Measurements from ENCODE around the gene PAEP.

The PAEP gene

GRCh38 chr9:135586601-135587109 lies 25.1 kb downstream of the PAEP start:
- Histone ChIP-seq H3K4me3 (ENCODE audit: low read depth in 1 of 2, low read length in 1 of 2) (no peak overlapping the region), H3K4me1 (ENCODE audit: control insufficient read depth in 1 of 2, insufficient read depth in 1 of 2, low read depth in 1 of 2, low read length in 1 of 2) (no peaks in the 10 kb centered on the region), H3K36me3 (no peaks in the 10 kb centered on the region), H3K9me3 (no peaks in the 10 kb centered on the region), H3K27me3 (no peaks in the 10 kb centered on the region), H3K27ac (no peak overlapping the region)
- TF ChIP-seq CTCF (IDR thresholded peaks at IDR 0.05), result no peak

GRCh38 chr9:135587658-135588057 lies 26.1 kb downstream of the PAEP start:
- no peaks in the 10 kb centered on the region for H3K4me1 ChIP-seq (ENCODE audit: control insufficient read depth in 1 of 2, insufficient read depth in 1 of 2, low read depth in 1 of 2, low read length in 1 of 2)
- H3K27me3 ChIP-seq, result no peaks in the 10 kb centered on the region
- TF ChIP-seq CTCF (IDR thresholded peaks at IDR 0.05), result no peak
- H3K27ac ChIP-seq, result no peak overlapping the region
- H3K36me3 ChIP-seq, result no peaks in the 10 kb centered on the region
- H3K9me3 ChIP-seq, result no peaks in the 10 kb centered on the region
- no peak overlapping the region for H3K4me3 ChIP-seq (ENCODE audit: low read depth in 1 of 2, low read length in 1 of 2)

GRCh38 chr9:135588371-135588770 lies 26.8 kb downstream of the PAEP start:
- no peaks in the 10 kb centered on the region for H3K36me3 ChIP-seq
- no peaks in the 10 kb centered on the region for H3K9me3 ChIP-seq
- H3K4me3 ChIP-seq (ENCODE audit: low read depth in 1 of 2, low read length in 1 of 2), result no peak overlapping the region
- no peaks in the 10 kb centered on the region for H3K27me3 ChIP-seq
- H3K27ac ChIP-seq, result no peak overlapping the region
- no peaks in the 10 kb centered on the region for H3K4me1 ChIP-seq (ENCODE audit: control insufficient read depth in 1 of 2, insufficient read depth in 1 of 2, low read depth in 1 of 2, low read length in 1 of 2)
- no peak for TF ChIP-seq CTCF (IDR thresholded peaks at IDR 0.05)

- Histone ChIP-seq H3K27me3 (no peaks in the 10 kb centered on the region), H3K27ac (no peak overlapping the region), H3K9me3 (no peaks in the 10 kb centered on the region), H3K36me3 (no peaks in the 10 kb centered on the region), H3K4me1 (ENCODE audit: control insufficient read depth in 1 of 2, insufficient read depth in 1 of 2, low read depth in 1 of 2, low read length in 1 of 2) (no peaks in the 10 kb centered on the region), H3K4me3 (ENCODE audit: low read depth in 1 of 2, low read length in 1 of 2) (no peak overlapping the region)
- no peak for TF ChIP-seq CTCF (IDR thresholded peaks at IDR 0.05)
Observed at GRCh38 chr9:135588886-135589595, 27.5 kb downstream of the PAEP start.

GRCh38 chr9:135589596-135590485 lies 28.3 kb downstream of the PAEP start:
- TF ChIP-seq CTCF (IDR thresholded peaks at IDR 0.05), result no peak
- no peaks in the 10 kb centered on the region for H3K4me1 ChIP-seq (ENCODE audit: control insufficient read depth in 1 of 2, insufficient read depth in 1 of 2, low read depth in 1 of 2, low read length in 1 of 2)
- no peaks in the 10 kb centered on the region for H3K27me3 ChIP-seq
- no peak overlapping the region for H3K27ac ChIP-seq
- no peaks in the 10 kb centered on the region for H3K9me3 ChIP-seq
- H3K4me3 ChIP-seq (ENCODE audit: low read depth in 1 of 2, low read length in 1 of 2), result no peak overlapping the region
- no peaks in the 10 kb centered on the region for H3K36me3 ChIP-seq
